Measurements from ENCODE around the gene SP8. TPM values are rescaled to one million over a fixed set of nuclear protein-coding genes. Genes with fewer than 3 reads are reported as not detected.

The SP8 gene
- total RNA-seq, 1 experiment from 2014 or later, result 1.5 TPM

GRCh38 chr7:20738518-20739481 is 47.9 kb downstream of the SP8 start:
- DNase-seq, result no peak
- no peak overlapping the region for H3K4me3 ChIP-seq
- no peaks in the 10 kb centered on the region for H3K27me3 ChIP-seq
- H3K36me3 ChIP-seq, result no peaks in the 10 kb centered on the region
- H3K9me3 ChIP-seq, result no peaks in the 10 kb centered on the region

GRCh38 chr7:20737840-20738448 is 48.7 kb downstream of the SP8 start:
- H3K36me3 ChIP-seq, result no peaks in the 10 kb centered on the region
- H3K27me3 ChIP-seq, result no peaks in the 10 kb centered on the region
- no peak overlapping the region for H3K4me3 ChIP-seq
- no peaks in the 10 kb centered on the region for H3K9me3 ChIP-seq
- no peak for DNase-seq

GRCh38 chr7:20735346-20736065 is 51.2 kb downstream of the SP8 start:
- Histone ChIP-seq H3K27me3 (no peaks in the 10 kb centered on the region), H3K36me3 (no peaks in the 10 kb centered on the region), H3K9me3 (no peaks in the 10 kb centered on the region), H3K4me3 (no peak overlapping the region)
- DNase-seq, result no peak

Other genes starting within 250 kb of the SP8 start
- gene ABCB5, start 171.2 kb downstream of the SP8 start, total RNA-seq (2014; rRNA removed; shearing (Covaris generic); ENCODE audit: low replicate concordance), result not detected in 2 replicates